ENCODE data around the gene WDR93. TPM values are rescaled to one million over a fixed set of nuclear protein-coding genes. Genes with fewer than 3 reads are reported as not detected.

Gene WDR93
- total RNA-seq, 1 experiment from 2014 or later = not detected

DNA sequence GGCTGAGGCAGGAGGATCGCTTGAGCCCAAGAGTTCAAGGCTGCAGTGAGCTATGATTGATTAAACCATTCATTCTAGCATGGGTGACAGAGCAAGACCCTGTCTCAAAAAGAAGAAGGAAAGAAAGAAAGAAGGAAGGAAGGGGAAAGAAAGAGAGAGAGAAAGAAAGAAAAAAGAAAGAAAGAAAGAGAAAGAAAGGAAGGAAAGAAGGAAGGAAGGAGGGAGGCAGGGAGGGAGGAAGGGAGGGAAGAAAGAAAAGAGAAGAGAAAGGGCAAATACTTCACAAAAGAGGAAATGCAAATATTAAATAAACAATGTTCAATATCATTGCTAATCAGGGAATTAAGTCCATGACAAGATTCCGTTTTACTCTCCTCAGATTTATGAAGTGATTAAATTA lies 31.3 kb upstream of the WDR93 start:
- no peaks in the 10 kb centered on the region for H4K20me1 ChIP-seq (ENCODE audit: control insufficient read depth, insufficient read depth, insufficient read length)
- no peak overlapping the region for H3K56ac ChIP-seq (ENCODE audit: insufficient read length, low read depth, low read length)
- H3K18ac ChIP-seq (ENCODE audit: insufficient read length, low read depth, low read length) = no peak overlapping the region
- no peak overlapping the region for H4K8ac ChIP-seq (replicated peaks; ENCODE audit: insufficient read length, low read depth, low read length)
- H3K23ac ChIP-seq (ENCODE audit: insufficient read length, low read depth, low read length) = no peak overlapping the region
- H3K14ac ChIP-seq (ENCODE audit: insufficient read depth, low read length) = no peak overlapping the region
- TF ChIP-seq, protein P1, sequence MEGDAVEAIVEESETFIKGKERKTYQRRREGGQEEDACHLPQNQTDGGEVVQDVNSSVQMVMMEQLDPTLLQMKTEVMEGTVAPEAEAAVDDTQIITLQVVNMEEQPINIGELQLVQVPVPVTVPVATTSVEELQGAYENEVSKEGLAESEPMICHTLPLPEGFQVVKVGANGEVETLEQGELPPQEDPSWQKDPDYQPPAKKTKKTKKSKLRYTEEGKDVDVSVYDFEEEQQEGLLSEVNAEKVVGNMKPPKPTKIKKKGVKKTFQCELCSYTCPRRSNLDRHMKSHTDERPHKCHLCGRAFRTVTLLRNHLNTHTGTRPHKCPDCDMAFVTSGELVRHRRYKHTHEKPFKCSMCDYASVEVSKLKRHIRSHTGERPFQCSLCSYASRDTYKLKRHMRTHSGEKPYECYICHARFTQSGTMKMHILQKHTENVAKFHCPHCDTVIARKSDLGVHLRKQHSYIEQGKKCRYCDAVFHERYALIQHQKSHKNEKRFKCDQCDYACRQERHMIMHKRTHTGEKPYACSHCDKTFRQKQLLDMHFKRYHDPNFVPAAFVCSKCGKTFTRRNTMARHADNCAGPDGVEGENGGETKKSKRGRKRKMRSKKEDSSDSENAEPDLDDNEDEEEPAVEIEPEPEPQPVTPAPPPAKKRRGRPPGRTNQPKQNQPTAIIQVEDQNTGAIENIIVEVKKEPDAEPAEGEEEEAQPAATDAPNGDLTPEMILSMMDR (conservative IDR thresholded peaks at IDR 0.05) = no peak
- no peaks in the 10 kb centered on the region for H3K4me1 ChIP-seq (ENCODE audit: insufficient read depth, low read length)
- no peaks in the 10 kb centered on the region for H3K79me1 ChIP-seq (ENCODE audit: insufficient read depth, low read depth, low read length, poor library complexity, severe bottlenecking)
- no peak overlapping the region for H3K4ac ChIP-seq (ENCODE audit: low read depth, low read length)
- H2BK12ac ChIP-seq (ENCODE audit: insufficient read length, low read depth, low read length) = no peak overlapping the region
- H3K27ac Mint-ChIP-seq = no peak overlapping the region
- peaks cover 5 to 16% of the 10 kb centered on the region in 2 experiments for H3K4me1 Mint-ChIP-seq
- no peaks in the 10 kb centered on the region for H3K9me3 ChIP-seq (ENCODE audit: control insufficient read depth, low read depth, low read length)
- H4K5ac ChIP-seq (ENCODE audit: insufficient read length, low read depth, low read length) = no peak overlapping the region
- H3K9ac ChIP-seq (ENCODE audit: extremely low read depth, insufficient read length, low read length) = no peak overlapping the region
- no peak overlapping the region for H3T11ph ChIP-seq (ENCODE audit: low read length)
- no CpG with 5 or more reads among the region's 2 CpGs for WGBS (ENCODE audit: extremely low coverage, insufficient read length, low lambda C conversion rate)
- peaks cover 3 to 5% (median 4%) of the 10 kb centered on the region in 3 experiments for H3K36me3 Mint-ChIP-seq (ENCODE audit: insufficient read depth in 1 of 3, low read depth in 3 of 3)
- no peak overlapping the region for H2AK5ac ChIP-seq (ENCODE audit: insufficient read length, low read length)
- DNase-seq = no peak
- no peak overlapping the region for H2AFZ ChIP-seq (ENCODE audit: low read length)
- H3K4me2 ChIP-seq (ENCODE audit: insufficient read depth, insufficient read length, low read length) = no peak overlapping the region
- no peak overlapping the region for H3K27ac ChIP-seq (ENCODE audit: insufficient read length, low read depth, low read length)
- no peaks in the 10 kb centered on the region for H3K79me2 ChIP-seq (ENCODE audit: insufficient read depth, low read length)
- H3K27me3 Mint-ChIP-seq (ENCODE audit: low read depth) = peaks cover 41% of the 10 kb centered on the region
- no peak overlapping the region for H2BK20ac ChIP-seq (ENCODE audit: low read depth, low read length, poor library complexity, severe bottlenecking)
- H3K27me3 ChIP-seq (ENCODE audit: insufficient read depth, low read length) = no peaks in the 10 kb centered on the region; the same call in 1 of the 2 replicates
- no peak overlapping the region for H4K91ac ChIP-seq (ENCODE audit: insufficient read length, low read depth, low read length)
- H2BK15ac ChIP-seq (ENCODE audit: low read depth, low read length) = no peak overlapping the region
- H2BK5ac ChIP-seq (ENCODE audit: insufficient read length, low read length) = no peak overlapping the region
- no peaks in the 10 kb centered on the region for H3K9me3 Mint-ChIP-seq
- H3K23me2 ChIP-seq (ENCODE audit: insufficient read length, low read depth, low read length, poor library complexity, severe bottlenecking) = peaks cover 5% of the 10 kb centered on the region
- no peak overlapping the region for H3K4me3 Mint-ChIP-seq
- no peak overlapping the region for H2BK120ac ChIP-seq (ENCODE audit: low read depth, low read length, poor library complexity, severe bottlenecking)
